Fibroblast of lung (primary cell): ENCODE data around the gene TMUB1. TPM values are rescaled to one million over a fixed set of nuclear protein-coding genes. Genes with fewer than 3 reads are reported as not detected.

Source experiments
- DNase-seq, 2 donors: peaks; one replicate each; pipeline versions ENCODE4 v3.0.0 to v3.0.0-alpha.2; 2010; ENCODE audit warnings: low read depth in 2 of 2
- H2AFZ ChIP-seq: 2 replicates; pipeline ENCODE4 v1.5.1; 2012; ENCODE audit warnings: low read length, control low read depth, inconsistent platforms
- H3K27ac ChIP-seq: 2 replicates; pipeline ENCODE4 v1.5.1; 2011; ENCODE audit warnings: low read length, control low read depth; ENCODE audit not compliant: insufficient read depth
- H3K27me3 ChIP-seq: 2 replicates; pipeline ENCODE4 v1.5.1; 2011; ENCODE audit warnings: mild to moderate bottlenecking, low read length; ENCODE audit not compliant: control insufficient read depth, insufficient read depth
- H3K36me3 ChIP-seq: 2 replicates; pipeline ENCODE4 v1.5.1; 2011; ENCODE audit warnings: low read length; ENCODE audit not compliant: control insufficient read depth, insufficient read depth
- H3K4me1 ChIP-seq: 2 replicates; pipeline ENCODE4 v1.5.1; 2011; ENCODE audit warnings: low read length; ENCODE audit not compliant: control insufficient read depth, insufficient read depth; ENCODE audit errors: extremely low read depth
- H3K4me2 ChIP-seq: 2 replicates; pipeline ENCODE4 v1.5.1; 2011; ENCODE audit warnings: low read length, control low read depth; ENCODE audit not compliant: insufficient read depth; ENCODE audit errors: extremely low read depth
- H3K4me3 ChIP-seq, 4 experiments: fragments of 200-600 bp in 1 of 4; sonication (generic) in 1 of 4; replicated peaks in 1 of 4; 2 replicates each; pipeline ENCODE4 v1.5.1; 2011 to 2016; ENCODE audit warnings: low read length in 4 of 4, low read depth in 3 of 4, mild to moderate bottlenecking in 3 of 4, control low read depth in 2 of 4, inconsistent platforms in 1 of 4, mixed read lengths in 1 of 4; ENCODE audit not compliant: insufficient read depth in 1 of 4; ENCODE audit errors: control extremely low read depth in 1 of 4
- H3K79me2 ChIP-seq: 2 replicates; pipeline ENCODE4 v1.5.1; 2012; ENCODE audit warnings: mild to moderate bottlenecking, low read length, inconsistent platforms; ENCODE audit not compliant: control insufficient read depth, insufficient read depth
- H3K9ac ChIP-seq: 2 replicates; pipeline ENCODE4 v1.5.1; 2011; ENCODE audit warnings: mild to moderate bottlenecking, low read length, control low read depth; ENCODE audit not compliant: insufficient read depth
- H3K9me3 ChIP-seq: 2 replicates; pipeline ENCODE4 v1.5.1; 2012; ENCODE audit warnings: low read depth, low read length; ENCODE audit not compliant: control insufficient read depth, insufficient read depth
- H4K20me1 ChIP-seq: 2 replicates; pipeline ENCODE4 v1.5.1; 2011; ENCODE audit warnings: low read length; ENCODE audit not compliant: control insufficient read depth, insufficient read depth; ENCODE audit errors: extremely low read depth
- EZH2 ChIP-seq: IDR thresholded peaks from 2 replicates; pipeline ENCODE4 v1.5.1; 2012; ENCODE audit warnings: low read length, control low read depth, mild to moderate bottlenecking; ENCODE audit errors: missing control alignments
- polyA plus RNA-seq, 2 donors: library from polyadenylated mRNA; depleted of rRNA in 1 of 2; stranded (reverse) in 1 of 2; unstranded in 1 of 2; fragments of >200 nt; gene quantifications; 2 replicates each; pipeline ENCODE4 v1.2.1, GENCODE V29; 2011 to 2012; ENCODE audit warnings: missing spikeins in 1 of 2
- total RNA-seq: library from RNA; depleted of rRNA; stranded (reverse); fragments of >200 nt; gene quantifications from 2 replicates; pipeline ENCODE4 v1.2.1, GENCODE V29; 2014
- TF ChIP-seq, protein P1 (sequence below), 2 donors: IDR thresholded peaks in 1 of 2; conservative IDR thresholded peaks in 1 of 2; 1 replicate in 1 of 2; 2 replicates in 1 of 2; pipeline ENCODE4 v1.5.1; 2011 to 2012; ENCODE audit warnings: low read length in 2 of 2, control low read depth in 1 of 2, inconsistent platforms in 1 of 2, low read depth in 1 of 2, mild to moderate bottlenecking in 1 of 2

TMUB1 gene
- total and polyA plus RNA-seq, 2 donors (not counting 1 experiment from before 2014, with no cell fraction given): 11.9 to 20.3 TPM

DNA sequence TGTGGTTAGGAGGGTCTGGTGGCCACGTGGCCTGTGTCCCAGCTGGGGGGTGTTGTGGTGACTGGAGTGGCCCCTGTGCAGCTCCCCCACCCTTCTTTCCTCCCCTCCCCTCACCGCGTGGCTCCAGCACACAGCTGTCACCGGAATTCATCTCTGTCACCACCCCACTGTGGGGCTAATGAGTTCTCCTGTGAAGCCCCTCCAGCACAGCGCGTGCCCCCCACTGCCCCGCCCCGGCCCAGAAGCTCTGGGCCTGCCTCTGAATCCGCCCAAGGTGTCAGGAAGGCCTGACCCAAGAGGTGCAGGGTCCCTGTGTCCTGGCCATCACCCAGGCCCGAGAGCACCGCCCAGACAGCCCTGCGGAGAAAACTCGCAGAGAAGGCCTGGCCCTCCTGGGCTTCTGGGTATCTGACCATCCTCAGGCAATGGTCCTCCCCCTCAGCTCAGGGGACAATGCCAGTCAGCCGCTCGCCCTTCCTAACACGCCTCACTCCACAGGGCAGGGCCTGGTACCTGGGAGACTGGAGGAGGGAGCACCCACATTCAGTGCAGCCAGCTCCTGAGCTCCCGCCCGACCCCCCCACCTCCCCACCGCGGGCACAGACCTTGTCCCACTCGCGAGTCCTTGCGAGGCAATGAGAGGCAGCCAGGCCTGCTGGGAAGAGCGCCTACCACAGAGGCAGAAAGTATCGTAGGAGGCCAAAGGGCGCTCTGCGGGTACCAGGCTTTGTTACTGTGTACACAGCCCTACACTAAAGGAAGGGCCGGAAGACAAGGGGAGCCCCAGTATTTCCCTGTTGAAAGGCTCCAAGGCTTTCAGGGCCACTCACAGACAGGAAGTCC is 46.0 kb upstream of the TMUB1 start:
- Histone ChIP-seq H3K9me3 (no peaks in the 10 kb centered on the region), H3K27me3 (no peaks in the 10 kb centered on the region), H3K36me3 (peaks cover 20% of the 10 kb centered on the region), H3K4me3 (no peak overlapping the region), H3K4me2 (no peak overlapping the region), H4K20me1 (no peaks in the 10 kb centered on the region), H2AFZ (no peak overlapping the region), H3K4me1 (peaks cover 5% of the 10 kb centered on the region), H3K9ac (no peak overlapping the region), H3K79me2 (no peaks in the 10 kb centered on the region), H3K27ac (no peak overlapping the region)
- no peak for DNase-seq
- TF ChIP-seq, protein P1, sequence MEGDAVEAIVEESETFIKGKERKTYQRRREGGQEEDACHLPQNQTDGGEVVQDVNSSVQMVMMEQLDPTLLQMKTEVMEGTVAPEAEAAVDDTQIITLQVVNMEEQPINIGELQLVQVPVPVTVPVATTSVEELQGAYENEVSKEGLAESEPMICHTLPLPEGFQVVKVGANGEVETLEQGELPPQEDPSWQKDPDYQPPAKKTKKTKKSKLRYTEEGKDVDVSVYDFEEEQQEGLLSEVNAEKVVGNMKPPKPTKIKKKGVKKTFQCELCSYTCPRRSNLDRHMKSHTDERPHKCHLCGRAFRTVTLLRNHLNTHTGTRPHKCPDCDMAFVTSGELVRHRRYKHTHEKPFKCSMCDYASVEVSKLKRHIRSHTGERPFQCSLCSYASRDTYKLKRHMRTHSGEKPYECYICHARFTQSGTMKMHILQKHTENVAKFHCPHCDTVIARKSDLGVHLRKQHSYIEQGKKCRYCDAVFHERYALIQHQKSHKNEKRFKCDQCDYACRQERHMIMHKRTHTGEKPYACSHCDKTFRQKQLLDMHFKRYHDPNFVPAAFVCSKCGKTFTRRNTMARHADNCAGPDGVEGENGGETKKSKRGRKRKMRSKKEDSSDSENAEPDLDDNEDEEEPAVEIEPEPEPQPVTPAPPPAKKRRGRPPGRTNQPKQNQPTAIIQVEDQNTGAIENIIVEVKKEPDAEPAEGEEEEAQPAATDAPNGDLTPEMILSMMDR (conservative IDR thresholded peaks at IDR 0.05 in 1 of 2, IDR thresholded peaks at IDR 0.05 in 1 of 2; ENCODE audit: low read depth in 1 of 2, low read length in 2 of 2): no peak
- no peak for TF ChIP-seq EZH2

GRCh38 chr7:151128716-151129115 is 45.4 kb upstream of the TMUB1 start:
- no peak overlapping the region for H3K27ac ChIP-seq
- no peak overlapping the region for H2AFZ ChIP-seq
- no peaks in the 10 kb centered on the region for H4K20me1 ChIP-seq
- no peaks in the 10 kb centered on the region for H3K79me2 ChIP-seq
- H3K36me3 ChIP-seq: peaks cover 16% of the 10 kb centered on the region
- H3K4me3 ChIP-seq: no peak overlapping the region
- H3K4me1 ChIP-seq: peaks cover 5% of the 10 kb centered on the region
- H3K9me3 ChIP-seq: no peaks in the 10 kb centered on the region
- no peak for DNase-seq
- no peaks in the 10 kb centered on the region for H3K27me3 ChIP-seq
- H3K4me2 ChIP-seq: no peak overlapping the region
- no peak overlapping the region for H3K9ac ChIP-seq
- no peak for TF ChIP-seq EZH2
- TF ChIP-seq, protein P1 (conservative IDR thresholded peaks at IDR 0.05 in 1 of 2, IDR thresholded peaks at IDR 0.05 in 1 of 2; ENCODE audit: low read depth in 1 of 2, low read length in 2 of 2): no peak

GRCh38 chr7:151128144-151128543 is 44.9 kb upstream of the TMUB1 start:
- Histone ChIP-seq H3K4me3 (no peak overlapping the region), H3K9me3 (no peaks in the 10 kb centered on the region), H3K4me1 (peaks cover 5% of the 10 kb centered on the region), H3K27ac (no peak overlapping the region), H3K9ac (no peak overlapping the region), H3K36me3 (peaks cover 19% of the 10 kb centered on the region), H3K4me2 (no peak overlapping the region), H3K79me2 (no peaks in the 10 kb centered on the region), H3K27me3 (no peaks in the 10 kb centered on the region), H2AFZ (no peak overlapping the region), H4K20me1 (no peaks in the 10 kb centered on the region)
- no peak for DNase-seq
- TF ChIP-seq EZH2: no peak
- TF ChIP-seq, protein P1 (conservative IDR thresholded peaks at IDR 0.05 in 1 of 2, IDR thresholded peaks at IDR 0.05 in 1 of 2; ENCODE audit: low read depth in 1 of 2, low read length in 2 of 2): no peak
